Testis (tissue), 3 donors: ENCODE results near the gene RFK. TPM values are rescaled to one million over a fixed set of nuclear protein-coding genes. Genes with fewer than 3 reads are reported as not detected.

Experiments used
- DNase-seq: peaks from one replicate; pipeline ENCODE4 v3.0.0-alpha.2; 2019
- H3K27ac ChIP-seq, 2 donors: fragments of 200-600 bp; sonication (generic); one replicate each; pipeline ENCODE4 v1.5.1; 2019
- H3K27me3 ChIP-seq: fragments of 200-600 bp; sonication (generic); one replicate; pipeline ENCODE4 v1.5.1; 2019
- H3K36me3 ChIP-seq: fragments of 200-600 bp; sonication (generic); one replicate; pipeline ENCODE4 v1.5.1; 2017; ENCODE audit warnings: low read depth; ENCODE audit errors: missing control alignments
- H3K4me1 ChIP-seq: fragments of 200-600 bp; sonication (generic); one replicate; pipeline ENCODE4 v1.5.1; 2019
- H3K4me3 ChIP-seq, 2 donors: fragments of 200-600 bp; sonication (generic); one replicate each; pipeline ENCODE4 v1.5.1; 2017 to 2019
- H3K9me3 ChIP-seq: fragments of 200-600 bp; sonication (generic); one replicate; pipeline ENCODE4 v1.5.1; 2017
- CTCF ChIP-seq, 3 experiments: fragments of 450-650 bp in 2 of 3; fragments of 200-600 bp in 1 of 3; sonication (generic) in 1 of 3; IDR thresholded peaks; one replicate each; pipeline ENCODE4 v1.5.1; 2016 to 2019; ENCODE audit warnings: antibody characterized with exemption in 3 of 3, mild to moderate bottlenecking in 2 of 3, moderate library complexity in 1 of 3
- POLR2A ChIP-seq: fragments of 450-650 bp; IDR thresholded peaks from one replicate; pipeline ENCODE4 v1.6.1; 2017; ENCODE audit warnings: antibody characterized with exemption, mild to moderate bottlenecking, moderate library complexity
- WGBS, 2 donors: methylation state at CpG; one replicate each; pipeline ENCODE4 v1.1.5; 2018; 5-methylcytosine and 5-hydroxymethylcytosine counted together
- intact Hi-C: fragments of 100-400 bp; cut with DNase I; formaldehyde crosslinking; loops from one replicate; pipeline ENCODE4 v1.15.1; 2023; ENCODE audit warnings: low total_unique reads
- polyA plus RNA-seq: library from polyadenylated mRNA; stranded (reverse); fragments of 350-450 nt; fragmentation: Illumina TruSeq; extraction: RNeasy Lipid Tissue Mini Kit (QIAGEN cat#74804); gene quantifications from one replicate; pipeline ENCODE4 v1.2.3, GENCODE V29; 2014; ENCODE audit warnings: low read depth, low replicate concordance; ENCODE audit not compliant: insufficient read depth
- total RNA-seq, 2 donors: library from RNA; depleted of rRNA; stranded (reverse); fragments of >200 nt; gene quantifications; one replicate each; pipeline ENCODE4 v1.2.3, GENCODE V29; 2016

RFK gene
- total and polyA plus RNA-seq, 3 donors from 2014 or later: 39.3 to 69.7 (median 41.8) TPM

GRCh38 chr9:76412638-76413037 is 18.4 kb upstream of the RFK start:
- no peak for DNase-seq
- Histone ChIP-seq H3K27me3 (no peaks in the 10 kb centered on the region), H3K4me1 (no peaks in the 10 kb centered on the region), H3K27ac (no peak overlapping the region), H3K4me3 (no peak overlapping the region), H3K36me3 (no peaks in the 10 kb centered on the region), H3K9me3 (no peaks in the 10 kb centered on the region)
- no peak for TF ChIP-seq POLR2A
- no peak for TF ChIP-seq CTCF (IDR thresholded peaks at IDR 0.05)
- 63 to 70% methylated on average over 2 of the region's 2 CpGs for WGBS, 2 donors
- intact Hi-C loops: no loop called here

DNA sequence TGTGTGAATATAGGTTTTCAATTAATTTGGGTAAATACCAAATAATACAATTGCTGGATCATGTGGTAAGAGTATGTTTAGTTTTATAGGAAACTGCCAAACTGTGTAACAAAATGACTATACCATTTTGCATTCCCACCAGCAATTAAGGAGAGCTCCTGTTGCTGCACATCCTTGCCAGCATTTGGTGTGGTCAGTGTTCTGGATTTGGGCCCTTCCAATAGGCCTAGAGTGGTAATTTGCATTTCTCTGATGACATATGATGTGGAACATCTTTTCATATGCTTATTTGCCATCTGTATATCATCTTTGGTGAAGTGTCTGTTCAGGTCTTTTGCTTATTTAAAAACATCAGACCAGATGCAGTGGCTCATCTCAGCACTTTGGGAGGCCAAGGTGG is 11.6 kb upstream of the RFK start:
- TF ChIP-seq CTCF (IDR thresholded peaks at IDR 0.05): no peak
- no peak for TF ChIP-seq POLR2A
- no peak overlapping the region for H3K27ac ChIP-seq
- no peaks in the 10 kb centered on the region for H3K27me3 ChIP-seq
- H3K4me1 ChIP-seq: no peaks in the 10 kb centered on the region
- H3K9me3 ChIP-seq: no peaks in the 10 kb centered on the region
- DNase-seq: no peak
- no peaks in the 10 kb centered on the region for H3K36me3 ChIP-seq
- no peak overlapping the region for H3K4me3 ChIP-seq
- intact Hi-C loops: no loop called here

GRCh38 chr9:76405340-76405739 is 11.1 kb upstream of the RFK start:
- Histone ChIP-seq H3K4me3 (no peak overlapping the region), H3K27me3 (no peaks in the 10 kb centered on the region), H3K36me3 (no peaks in the 10 kb centered on the region), H3K27ac (no peak overlapping the region), H3K4me1 (no peaks in the 10 kb centered on the region), H3K9me3 (no peaks in the 10 kb centered on the region)
- DNase-seq: no peak
- 57 to 59% methylated on average over 3 of the region's 3 CpGs for WGBS, 2 donors
- intact Hi-C loops: no loop called here
- no peak for TF ChIP-seq CTCF (IDR thresholded peaks at IDR 0.05)
- TF ChIP-seq POLR2A: no peak

DNA sequence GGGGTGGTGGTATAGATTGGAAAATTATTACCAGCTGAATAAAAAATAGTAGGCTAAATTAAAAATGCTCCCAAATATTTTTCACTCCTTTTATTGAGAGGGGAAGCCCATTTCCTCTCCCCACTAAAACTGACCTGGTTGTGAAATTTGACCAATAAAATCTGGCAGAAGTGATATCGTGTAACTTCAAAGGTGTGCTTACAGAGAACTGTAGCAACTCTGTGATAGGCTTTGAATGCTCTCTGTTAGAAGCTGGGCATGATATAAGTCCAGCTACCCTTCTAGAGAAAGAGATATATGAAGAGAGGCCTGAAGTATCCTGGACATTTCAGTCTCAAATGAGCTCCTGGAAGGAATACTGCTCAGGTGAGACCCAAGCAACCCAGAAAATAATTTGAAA is 10.2 kb upstream of the RFK start:
- Histone ChIP-seq H3K4me1 (no peaks in the 10 kb centered on the region), H3K27me3 (no peaks in the 10 kb centered on the region), H3K4me3 (no peak overlapping the region), H3K9me3 (no peaks in the 10 kb centered on the region), H3K36me3 (no peaks in the 10 kb centered on the region), H3K27ac (no peak overlapping the region)
- WGBS, 2 donors: 70 to 88% methylated on average over 1 of the region's 1 CpG
- no peak for DNase-seq
- intact Hi-C loops: no loop called here
- TF ChIP-seq CTCF (IDR thresholded peaks at IDR 0.05): no peak
- no peak for TF ChIP-seq POLR2A

GRCh38 chr9:76403352-76403751 is 9.1 kb upstream of the RFK start:
- no peak for TF ChIP-seq POLR2A
- peak; percentile 42 to 62 (median 59) for TF ChIP-seq CTCF (IDR thresholded peaks at IDR 0.05)
- DNase-seq: no peak

More at GRCh38 chr9:76403352-76403751, 9.1 kb upstream of the RFK start:
- Histone ChIP-seq H3K4me3 (no peak overlapping the region), H3K27ac (no peak overlapping the region), H3K27me3 (no peaks in the 10 kb centered on the region), H3K9me3 (no peaks in the 10 kb centered on the region), H3K36me3 (no peaks in the 10 kb centered on the region), H3K4me1 (no peaks in the 10 kb centered on the region)
- WGBS, 2 donors: 13 to 20% methylated on average over 2 of the region's 2 CpGs
- intact Hi-C loops: no loop called here
